GM12891 (cell line): Measurements from ENCODE around the gene HDAC8.

Source experiments
- POLR2A ChIP-seq: IDR thresholded peaks from 2 replicates; pipeline ENCODE4 v1.6.1; 2011; ENCODE audit warnings: low read depth, low read length, control low read depth
- POLR2AphosphoS5 ChIP-seq: IDR thresholded peaks from 2 replicates; pipeline ENCODE4 v1.6.1; 2011; ENCODE audit warnings: low read depth, low read length, control low read depth

DNA sequence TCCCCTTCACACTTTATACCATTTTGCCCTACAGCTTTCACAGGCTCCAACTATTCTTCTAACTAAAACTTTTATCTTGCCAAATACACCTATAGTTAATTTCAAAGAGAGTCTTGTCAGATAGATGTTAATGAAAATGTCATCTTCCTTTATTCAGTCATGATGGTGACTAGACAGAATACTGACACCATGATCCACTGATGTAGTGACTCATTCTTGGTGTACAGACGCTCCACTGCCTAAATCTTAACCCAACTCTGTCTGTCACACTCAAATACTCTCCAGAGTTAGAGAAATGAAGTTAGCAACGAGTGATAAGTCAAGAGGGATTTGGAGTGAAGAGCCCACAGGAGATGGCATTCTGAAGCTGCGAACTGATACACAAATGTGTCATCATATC, 32.1 kb upstream of the HDAC8 start:
- TF ChIP-seq POLR2A (no peak), POLR2AphosphoS5 (no peak)
